ENCODE measurements around the gene CBR1.

DNA sequence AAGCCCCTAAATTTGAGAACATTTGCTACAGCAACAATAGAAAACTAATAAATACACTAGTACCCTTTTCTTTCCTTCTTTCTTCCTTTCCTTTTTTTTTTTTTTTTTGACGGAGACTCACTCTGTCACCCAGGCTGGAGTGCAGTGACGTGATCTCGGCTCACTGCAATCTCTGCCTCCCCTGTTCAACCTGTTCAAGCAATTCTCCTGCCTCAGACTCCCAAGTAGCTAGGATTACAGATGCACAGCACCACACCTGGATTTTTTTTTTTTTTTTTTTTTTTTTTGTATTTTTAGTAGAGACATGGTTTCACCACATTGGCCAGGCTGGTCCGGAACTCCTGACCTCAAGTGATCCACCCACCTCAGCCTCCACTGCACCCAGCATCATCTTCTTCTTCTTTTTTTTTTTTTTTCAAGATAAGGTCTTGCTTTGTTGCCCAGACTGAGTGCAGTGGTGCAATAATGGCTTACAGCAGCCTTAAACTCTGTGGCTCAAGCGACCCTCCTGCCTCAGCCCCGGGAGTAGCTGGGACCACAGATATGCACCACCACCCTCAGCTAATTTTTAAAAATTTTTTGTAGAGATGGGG lies 45.4 kb downstream of the CBR1 start:
- TF ChIP-seq POLR2A (IDR thresholded peaks at IDR 0.05; ENCODE audit: low read length) (no peak), GATA1 (IDR thresholded peaks at IDR 0.05; ENCODE audit: low read depth, low read length) (no peak)
